SK-N-SH (cell line): Measurements from ENCODE around the gene AGTR1. TPM values are rescaled to one million over a fixed set of nuclear protein-coding genes. Genes with fewer than 3 reads are reported as not detected.

Source experiments
- CTCF ChIA-PET: fragments of 300-600, 350-600 bp; formaldehyde crosslinking; extraction: SDS; loops from one replicate; lab custom pipeline; 2021; lab: Yijun Ruan, JAX
- POLR2A ChIA-PET: fragments of 350-600 bp; sonication (Branson Sonifier 250); formaldehyde crosslinking; extraction: SDS; loops from one replicate; lab custom pipeline; 2020; ENCODE audit warnings: antibody characterized with exemption, inconsistent platforms; lab: Yijun Ruan, JAX
- DNase-seq: peaks from one replicate; pipeline ENCODE4 v3.0.0; 2012
- H2AFZ ChIP-seq: fragments of 200-600 bp; sonication (generic); 2 replicates; pipeline ENCODE4 v1.8.1; 2016; ENCODE audit warnings: antibody characterized with exemption, mild to moderate bottlenecking, low read depth
- H3F3A ChIP-seq: fragments of 200-600 bp; sonication (generic); replicated peaks from 2 replicates; pipeline ENCODE3; 2016; ENCODE audit warnings: antibody characterized with exemption, mild to moderate bottlenecking; ENCODE audit not compliant: insufficient read depth
- H3K27ac ChIP-seq, 2 experiments: fragments of 200-500 bp in 1 of 2; fragments of 200-600 bp in 1 of 2; sonication (Bioruptor generic) in 1 of 2; sonication (generic), shearing (Covaris generic) in 1 of 2; 2 replicates each; pipeline versions ENCODE4 v1.5.1 to v1.6.1; 2014 to 2016; ENCODE audit warnings: low read depth in 2 of 2, inconsistent platforms in 1 of 2, low read length in 1 of 2, mild to moderate bottlenecking in 1 of 2, mixed read lengths in 1 of 2
- H3K27me3 ChIP-seq: fragments of 200-600 bp; sonication (generic), shearing (Covaris generic); 2 replicates; pipeline ENCODE4 v1.6.1; 2016; ENCODE audit warnings: mixed run types; ENCODE audit not compliant: insufficient read depth
- H3K36me3 ChIP-seq, 2 experiments: fragments of 200-500 bp in 1 of 2; fragments of 200-600 bp in 1 of 2; sonication (Bioruptor generic) in 1 of 2; sonication (generic) in 1 of 2; replicated peaks in 1 of 2; 2 replicates each; pipeline versions ENCODE3 to v1.5.1; 2014 to 2016; ENCODE audit warnings: low read length in 1 of 2, mild to moderate bottlenecking in 1 of 2; ENCODE audit not compliant: insufficient read depth in 2 of 2, control insufficient read depth in 1 of 2
- H3K4me1 ChIP-seq, 2 experiments: fragments of 200-500 bp in 1 of 2; fragments of 200-600 bp in 1 of 2; sonication (Bioruptor generic) in 1 of 2; sonication (generic), shearing (Covaris generic) in 1 of 2; 2 replicates each; pipeline versions ENCODE4 v1.5.1 to v1.6.1; 2014 to 2016; ENCODE audit warnings: low read depth in 1 of 2, low read length in 1 of 2, mixed run types in 1 of 2; ENCODE audit not compliant: insufficient read depth in 2 of 2, control insufficient read depth in 1 of 2
- H3K4me2 ChIP-seq: fragments of 200-600 bp; sonication (generic), shearing (Covaris generic); 2 replicates; pipeline ENCODE4 v1.6.1; 2017; ENCODE audit warnings: mixed run types
- H3K4me3 ChIP-seq, 2 experiments: fragments of 200-500 bp in 1 of 2; fragments of 200-600 bp in 1 of 2; sonication (Bioruptor generic) in 1 of 2; sonication (generic), shearing (Covaris generic) in 1 of 2; 2 replicates each; pipeline versions ENCODE4 v1.5.1 to v1.8.1; 2014 to 2016; ENCODE audit warnings: low read depth in 2 of 2, inconsistent platforms in 1 of 2, low read length in 1 of 2, mild to moderate bottlenecking in 1 of 2, mixed read lengths in 1 of 2, moderate library complexity in 1 of 2
- H3K79me2 ChIP-seq: fragments of 200-600 bp; sonication (generic); 2 replicates; pipeline ENCODE4 v1.8.1; 2017; ENCODE audit warnings: mild to moderate bottlenecking; ENCODE audit not compliant: insufficient read depth
- H3K9ac ChIP-seq: fragments of 200-600 bp; sonication (generic); 2 replicates; pipeline ENCODE4 v1.6.1; 2017; ENCODE audit warnings: mixed run types
- H3K9me2 ChIP-seq: fragments of 200-600 bp; sonication (generic); 2 replicates; pipeline ENCODE4 v1.6.1; 2017; ENCODE audit warnings: mixed run types
- H3K9me3 ChIP-seq: fragments of 200-600 bp; sonication (generic); 2 replicates; pipeline ENCODE4 v1.6.1; 2017; ENCODE audit warnings: mixed run types, mild to moderate bottlenecking, moderate library complexity
- H4K20me1 ChIP-seq: fragments of 200-600 bp; sonication (generic); 2 replicates; pipeline ENCODE4 v1.6.1; 2017; ENCODE audit warnings: mild to moderate bottlenecking, mixed run types; ENCODE audit not compliant: insufficient read depth
- CHD2 ChIP-seq: fragments of 150-350 bp; IDR thresholded peaks from 2 replicates; pipeline ENCODE4 v1.6.1; 2018; ENCODE audit warnings: low read length; ENCODE audit not compliant: partially characterized antibody
- EP300 ChIP-seq, 2 experiments: IDR thresholded peaks; 2 replicates each; pipeline versions ENCODE4 v1.4.0 to v1.6.1; 2012; ENCODE audit warnings: borderline replicate concordance in 1 of 2, low read depth in 1 of 2, low read length in 1 of 2
- EZH2phosphoT487 ChIP-seq: fragments of 200-600 bp; sonication (generic); IDR thresholded peaks from 2 replicates; pipeline ENCODE4 v1.6.1; 2017; ENCODE audit warnings: low read depth, mixed run types, mild to moderate bottlenecking, antibody characterized with exemption, moderate library complexity, borderline replicate concordance
- FOXJ3 ChIP-seq: sonication (generic); formaldehyde crosslinking; IDR thresholded peaks from 2 replicates; pipeline ENCODE4 v1.5.1; 2020; ENCODE audit warnings: mild to moderate bottlenecking, missing genetic modification reagents
- GABPA ChIP-seq: IDR thresholded peaks from 2 replicates; pipeline ENCODE4 v1.4.0; 2012; ENCODE audit warnings: low read depth, mild to moderate bottlenecking
- GATA2 ChIP-seq: sonication (generic); formaldehyde crosslinking; IDR thresholded peaks from 2 replicates; pipeline ENCODE4 v1.5.0; 2020; ENCODE audit warnings: mild to moderate bottlenecking, missing genetic modification reagents
- IRF3 ChIP-seq: fragments of 150-350 bp; IDR thresholded peaks from 2 replicates; pipeline ENCODE4 v1.6.1; 2016; ENCODE audit warnings: mild to moderate bottlenecking, low read depth, low read length
- MEF2A ChIP-seq: IDR thresholded peaks from 2 replicates; pipeline ENCODE4 v1.4.0; 2012; ENCODE audit warnings: low read depth, borderline replicate concordance
- MXI1 ChIP-seq: IDR thresholded peaks from 2 replicates; pipeline ENCODE4 v1.6.1; 2012; ENCODE audit warnings: mild to moderate bottlenecking, low read depth, low read length, improper control_type of control experiment
- PBX3 ChIP-seq: IDR thresholded peaks from 2 replicates; pipeline ENCODE4; 2012
- RAD21 ChIP-seq: IDR thresholded peaks from 2 replicates; pipeline ENCODE4 v1.6.1; 2012; ENCODE audit warnings: mild to moderate bottlenecking, low read length
- RCOR1 ChIP-seq: fragments of 150-350 bp; IDR thresholded peaks from 2 replicates; pipeline ENCODE4 v1.6.1; 2017; ENCODE audit warnings: antibody characterized with exemption, low read length
- REST ChIP-seq: IDR thresholded peaks from 2 replicates; pipeline ENCODE4 v1.6.1; 2012; ENCODE audit warnings: mild to moderate bottlenecking, low read depth, low read length, moderate library complexity
- RFX5 ChIP-seq: IDR thresholded peaks from 2 replicates; pipeline ENCODE4 v1.6.1; 2012; ENCODE audit warnings: mild to moderate bottlenecking, improper control_type of control experiment, low read length
- RXRA ChIP-seq: IDR thresholded peaks from 2 replicates; pipeline ENCODE4 v1.4.0; 2012; ENCODE audit warnings: low read depth, mild to moderate bottlenecking, borderline replicate concordance
- SIN3A ChIP-seq: IDR thresholded peaks from 2 replicates; pipeline ENCODE4 v1.6.1; 2012; ENCODE audit warnings: low read depth, mild to moderate bottlenecking, low read length, moderate library complexity, borderline replicate concordance
- SMC3 ChIP-seq: IDR thresholded peaks from 2 replicates; pipeline ENCODE4 v1.6.1; 2012; ENCODE audit warnings: low read depth, low read length, improper control_type of control experiment
- TAF1 ChIP-seq: IDR thresholded peaks from 2 replicates; pipeline ENCODE4 v1.6.1; 2012; ENCODE audit warnings: low read depth, mild to moderate bottlenecking, low read length, moderate library complexity, borderline replicate concordance
- TEAD4 ChIP-seq: IDR thresholded peaks from 2 replicates; pipeline ENCODE4 v1.4.0; 2012; ENCODE audit warnings: mild to moderate bottlenecking, borderline replicate concordance; ENCODE audit not compliant: insufficient read depth
- USF1 ChIP-seq: IDR thresholded peaks from 2 replicates; pipeline ENCODE4 v1.4.0; 2012; ENCODE audit warnings: low read depth, borderline replicate concordance
- YY1 ChIP-seq: IDR thresholded peaks from 2 replicates; pipeline ENCODE4 v1.4.0; 2012; ENCODE audit warnings: low read depth, mild to moderate bottlenecking
- WGBS: methylation state at CpG from one replicate; pipeline ENCODE4 v1.1.6; 2017; ENCODE audit warnings: low lambda C conversion rate; 5-methylcytosine and 5-hydroxymethylcytosine counted together
- polyA plus RNA-seq, 3 experiments: library from polyadenylated mRNA; depleted of rRNA; stranded (reverse); fragments of >200 nt; gene quantifications; 2 replicates each; pipeline ENCODE4 v1.2.3, GENCODE V29; 2012
- TF ChIP-seq, protein P1 (sequence below): IDR thresholded peaks from 2 replicates; pipeline ENCODE4 v1.4.0; 2012; ENCODE audit warnings: low read depth

AGTR1 gene
- polyA plus RNA-seq, 1 of the 3 experiments (the other 2 are of a cell fraction), result 0.15 TPM

GRCh38 chr3:148657470-148657869 is 40.2 kb upstream of the AGTR1 start:
- Histone ChIP-seq H3K9me2 (no peaks in the 10 kb centered on the region), H2AFZ (no peak overlapping the region), H3K4me1 (no peaks in the 10 kb centered on the region; a peak in 1 of 4 replicates), H3K36me3 (no peaks in the 10 kb centered on the region), H3F3A (no peaks in the 10 kb centered on the region), H3K9me3 (no peaks in the 10 kb centered on the region), H3K27me3 (no peaks in the 10 kb centered on the region), H3K4me3 (no peak overlapping the region), H3K79me2 (no peaks in the 10 kb centered on the region), H4K20me1 (no peaks in the 10 kb centered on the region), H3K9ac (no peak overlapping the region), H3K4me2 (no peak overlapping the region), H3K27ac (no peak overlapping the region)
- ChIA-PET POLR2A (no interaction called here), CTCF (no interaction called here)
- TF ChIP-seq RCOR1 (no peak), TAF1 (no peak), CHD2 (no peak), SMC3 (no peak), RXRA (no peak), GABPA (no peak), EZH2phosphoT487 (no peak), TEAD4 (no peak), SIN3A (no peak), USF1 (no peak), EP300 (IDR thresholded peaks at IDR 0.05; ENCODE audit: borderline replicate concordance in 1 of 2, low read depth in 1 of 2, low read length in 1 of 2) (no peak), RFX5 (no peak), RAD21 (no peak), GATA2 (CRISPR knock-in tag) (no peak), PBX3 (no peak), FOXJ3 (CRISPR knock-in tag) (no peak), YY1 (no peak)
- TF ChIP-seq, protein P1, sequence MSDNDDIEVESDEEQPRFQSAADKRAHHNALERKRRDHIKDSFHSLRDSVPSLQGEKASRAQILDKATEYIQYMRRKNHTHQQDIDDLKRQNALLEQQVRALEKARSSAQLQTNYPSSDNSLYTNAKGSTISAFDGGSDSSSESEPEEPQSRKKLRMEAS, result no peak
- no peak for DNase-seq
- WGBS, result 65% methylated on average over 4 of the region's 4 CpGs

GRCh38 chr3:148659512-148659911 is 38.2 kb upstream of the AGTR1 start:
- no peak for DNase-seq
- Histone ChIP-seq H3K9ac (no peak overlapping the region), H3F3A (no peaks in the 10 kb centered on the region), H4K20me1 (no peaks in the 10 kb centered on the region), H3K27me3 (no peaks in the 10 kb centered on the region), H2AFZ (no peak overlapping the region), H3K4me2 (no peak overlapping the region), H3K27ac (no peak overlapping the region), H3K4me1 (no peaks in the 10 kb centered on the region; a peak in 1 of 4 replicates), H3K79me2 (no peaks in the 10 kb centered on the region), H3K9me3 (no peaks in the 10 kb centered on the region), H3K9me2 (no peaks in the 10 kb centered on the region), H3K4me3 (no peak overlapping the region), H3K36me3 (no peaks in the 10 kb centered on the region)
- 88% methylated on average over 1 of the region's 1 CpG for WGBS
- POLR2A ChIA-PET, result no interaction called here
- CTCF ChIA-PET, result no interaction called here
- TF ChIP-seq IRF3 (no peak), SIN3A (no peak), MEF2A (no peak), RAD21 (no peak), MXI1 (no peak), EP300 (IDR thresholded peaks at IDR 0.05; ENCODE audit: borderline replicate concordance in 1 of 2, low read depth in 1 of 2, low read length in 1 of 2) (no peak), TAF1 (no peak), EZH2phosphoT487 (no peak), REST (no peak), RCOR1 (no peak)
- TF ChIP-seq, protein P1, result no peak
